GM13977 (cell line): ENCODE measurements around the gene LRRC3B.

Source experiments
- DNase-seq: peaks from one replicate; pipeline ENCODE4 v3.0.0; 2012; ENCODE audit warnings: low spot score
- in situ Hi-C: fragments of 300-500 bp; cut with MboI; formaldehyde crosslinking; loops from one replicate; pipeline ENCODE4 v1.12.0; 2022; ENCODE audit warnings: low sequenced_read_pairs, low pct_unique_long_range_greater_than_20kb, mixed read lengths, inconsistent platforms; ENCODE audit not compliant: unreplicated experiment
- TF ChIP-seq, protein P1 (sequence below): IDR thresholded peaks from 2 replicates; pipeline ENCODE4 v1.5.1; 2012; ENCODE audit warnings: mild to moderate bottlenecking, control low read depth; ENCODE audit not compliant: insufficient read depth; ENCODE audit errors: extremely low read depth, missing control alignments

Gene LRRC3B

GRCh38 chr3:26668171-26668570 lies 45.6 kb downstream of the LRRC3B start:
- TF ChIP-seq, protein P1, sequence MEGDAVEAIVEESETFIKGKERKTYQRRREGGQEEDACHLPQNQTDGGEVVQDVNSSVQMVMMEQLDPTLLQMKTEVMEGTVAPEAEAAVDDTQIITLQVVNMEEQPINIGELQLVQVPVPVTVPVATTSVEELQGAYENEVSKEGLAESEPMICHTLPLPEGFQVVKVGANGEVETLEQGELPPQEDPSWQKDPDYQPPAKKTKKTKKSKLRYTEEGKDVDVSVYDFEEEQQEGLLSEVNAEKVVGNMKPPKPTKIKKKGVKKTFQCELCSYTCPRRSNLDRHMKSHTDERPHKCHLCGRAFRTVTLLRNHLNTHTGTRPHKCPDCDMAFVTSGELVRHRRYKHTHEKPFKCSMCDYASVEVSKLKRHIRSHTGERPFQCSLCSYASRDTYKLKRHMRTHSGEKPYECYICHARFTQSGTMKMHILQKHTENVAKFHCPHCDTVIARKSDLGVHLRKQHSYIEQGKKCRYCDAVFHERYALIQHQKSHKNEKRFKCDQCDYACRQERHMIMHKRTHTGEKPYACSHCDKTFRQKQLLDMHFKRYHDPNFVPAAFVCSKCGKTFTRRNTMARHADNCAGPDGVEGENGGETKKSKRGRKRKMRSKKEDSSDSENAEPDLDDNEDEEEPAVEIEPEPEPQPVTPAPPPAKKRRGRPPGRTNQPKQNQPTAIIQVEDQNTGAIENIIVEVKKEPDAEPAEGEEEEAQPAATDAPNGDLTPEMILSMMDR, result no peak
- no peak for DNase-seq
- in situ Hi-C loops, result no loop called here

- in situ Hi-C loops, result no loop called here
- DNase-seq, result no peak
- TF ChIP-seq, protein P1, result no peak
These were observed 46.1 kb downstream of the LRRC3B start for GRCh38 chr3:26668696-26669095.

DNA sequence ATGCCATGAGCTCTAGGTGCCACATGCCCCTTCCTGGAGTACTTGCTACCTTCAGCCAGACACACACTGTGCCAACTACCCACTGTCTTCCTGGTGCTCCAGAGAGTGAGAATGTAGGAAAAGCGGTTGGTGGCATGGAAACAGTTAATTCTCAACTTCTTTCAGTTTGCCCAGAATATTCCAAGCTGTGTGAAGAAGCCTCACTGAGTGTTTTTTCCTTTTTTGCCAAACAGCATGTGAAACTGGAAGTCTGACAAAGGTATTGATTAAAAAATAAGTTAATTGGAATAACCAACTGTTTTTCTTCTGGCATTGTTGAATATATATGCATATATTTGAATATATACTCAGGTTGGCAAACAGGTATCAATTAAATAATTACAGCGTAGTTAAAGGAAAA lies 52.8 kb downstream of the LRRC3B start:
- in situ Hi-C loops, result no loop called here
- TF ChIP-seq, protein P1, result no peak
- DNase-seq, result no peak

DNA sequence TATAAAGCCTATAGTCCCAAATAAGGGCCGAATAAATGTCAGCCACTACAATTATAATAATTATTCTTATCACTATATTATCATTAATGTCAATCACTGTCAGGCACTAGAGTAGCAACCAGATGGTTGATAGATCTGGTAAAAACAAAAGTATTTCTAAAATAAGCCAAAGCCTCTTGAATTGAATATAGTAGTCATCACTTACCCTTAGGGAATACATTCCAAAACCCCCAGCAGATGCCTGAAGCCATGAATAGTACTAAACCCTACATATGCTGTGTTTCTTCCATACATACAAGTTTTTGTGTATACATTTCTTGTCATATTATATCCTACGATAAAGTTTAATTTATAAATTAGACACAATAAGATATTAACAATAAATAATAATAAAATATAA lies 59.1 kb downstream of the LRRC3B start:
- in situ Hi-C loops, result no loop called here
- TF ChIP-seq, protein P1, result no peak
- no peak for DNase-seq

DNA sequence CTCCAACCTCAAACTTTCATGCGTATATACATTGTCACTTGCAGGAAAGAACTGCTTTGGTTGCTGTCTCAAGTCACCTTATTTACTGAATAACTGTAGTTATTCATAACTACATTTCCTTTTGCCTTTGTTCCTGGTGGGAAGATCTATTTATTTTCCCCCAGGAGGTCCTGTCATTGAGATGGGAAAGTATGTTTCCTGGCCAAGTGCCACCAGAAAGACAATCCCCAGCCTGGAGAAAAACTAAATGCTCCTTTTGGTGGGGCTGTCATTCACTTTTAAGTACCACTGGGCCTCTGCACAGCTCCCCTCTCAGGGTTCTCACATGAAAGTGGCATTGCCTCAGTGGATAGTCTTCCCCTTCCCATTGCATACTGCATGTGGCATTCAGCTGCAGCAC lies 59.8 kb downstream of the LRRC3B start:
- DNase-seq, result no peak
- in situ Hi-C loops, result no loop called here
- TF ChIP-seq, protein P1, result no peak

DNA sequence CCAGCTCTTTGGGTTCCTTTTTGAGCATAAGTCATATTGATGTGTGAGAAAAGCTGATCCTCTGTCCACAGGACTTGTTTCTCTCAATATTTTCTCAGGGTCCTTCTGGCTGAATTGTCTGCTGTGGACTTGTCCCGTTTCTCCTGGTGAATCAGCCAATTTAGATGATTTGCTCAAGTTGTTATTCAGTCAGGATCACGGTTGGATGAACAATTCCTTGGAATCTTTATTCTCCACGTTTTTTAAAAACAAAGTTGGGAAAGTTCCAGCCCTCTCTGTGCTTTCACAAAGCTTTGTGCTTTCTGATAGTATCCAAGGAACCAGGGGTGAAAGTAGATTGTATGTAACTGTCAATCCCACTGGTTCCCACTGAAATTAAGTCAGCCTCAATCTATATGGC lies 61.3 kb downstream of the LRRC3B start:
- TF ChIP-seq, protein P1, result no peak
- in situ Hi-C loops, result no loop called here
- DNase-seq, result no peak

DNA sequence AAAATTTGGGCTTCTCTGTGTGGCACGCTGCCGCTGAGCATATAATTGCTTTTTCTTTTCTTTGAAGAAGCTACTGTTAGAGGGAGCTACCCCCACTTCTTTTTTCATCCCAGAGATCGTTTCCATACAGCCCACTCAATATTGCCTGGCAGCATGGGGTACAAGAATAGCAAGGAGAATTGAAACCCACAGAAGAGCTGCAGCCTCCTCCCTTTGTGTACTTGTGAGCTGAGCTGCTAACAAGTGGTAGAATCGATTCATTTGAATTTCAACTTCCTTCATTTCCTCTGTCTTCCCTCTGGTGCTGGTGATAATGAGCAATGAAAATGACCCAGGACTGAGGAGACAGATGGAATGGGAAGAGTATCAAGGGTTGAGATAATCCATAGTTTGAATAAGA lies 64.9 kb downstream of the LRRC3B start:
- TF ChIP-seq, protein P1, result no peak
- DNase-seq, result no peak
- in situ Hi-C loops, result no loop called here
